ENCODE measurements around the gene DDX50. TPM values are rescaled to one million over a fixed set of nuclear protein-coding genes. Genes with fewer than 3 reads are reported as not detected.

The DDX50 gene
- total RNA-seq, 1 experiment from 2014 or later = 37.1 TPM

DNA sequence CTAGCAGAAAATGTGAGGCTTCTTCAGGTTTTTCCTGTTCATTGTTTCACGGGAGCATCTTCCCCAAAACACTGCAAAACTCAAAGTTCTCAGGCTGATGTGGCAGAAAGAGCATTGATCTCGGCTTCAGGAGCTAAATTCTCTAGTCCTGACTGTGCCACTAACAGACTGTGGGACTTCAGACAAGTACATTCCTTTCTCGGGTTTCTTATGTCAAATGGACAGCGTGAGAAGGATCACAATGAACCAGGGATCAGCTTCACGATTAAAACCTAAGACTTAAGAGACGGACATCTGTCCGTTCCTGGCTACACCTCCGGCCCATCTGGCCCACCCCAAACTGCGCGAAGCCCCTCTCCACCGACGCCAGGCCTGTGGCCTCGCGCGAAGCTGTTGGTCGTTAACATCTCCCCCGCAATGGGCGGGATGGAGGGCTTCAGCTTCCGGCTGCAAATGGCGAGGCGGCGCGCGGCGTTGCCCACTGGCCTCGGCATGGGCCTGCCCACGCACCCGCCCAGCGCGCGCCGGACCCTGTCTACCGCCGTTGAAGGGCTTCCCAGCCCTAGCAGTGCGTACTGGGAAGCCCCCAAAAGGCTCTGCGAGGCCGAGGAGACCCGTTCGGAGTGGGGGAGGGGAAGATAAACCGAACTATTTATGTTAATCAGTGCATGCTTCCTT, 549 bp upstream of the DDX50 start (continued):
- TF ChIP-seq, protein P1, sequence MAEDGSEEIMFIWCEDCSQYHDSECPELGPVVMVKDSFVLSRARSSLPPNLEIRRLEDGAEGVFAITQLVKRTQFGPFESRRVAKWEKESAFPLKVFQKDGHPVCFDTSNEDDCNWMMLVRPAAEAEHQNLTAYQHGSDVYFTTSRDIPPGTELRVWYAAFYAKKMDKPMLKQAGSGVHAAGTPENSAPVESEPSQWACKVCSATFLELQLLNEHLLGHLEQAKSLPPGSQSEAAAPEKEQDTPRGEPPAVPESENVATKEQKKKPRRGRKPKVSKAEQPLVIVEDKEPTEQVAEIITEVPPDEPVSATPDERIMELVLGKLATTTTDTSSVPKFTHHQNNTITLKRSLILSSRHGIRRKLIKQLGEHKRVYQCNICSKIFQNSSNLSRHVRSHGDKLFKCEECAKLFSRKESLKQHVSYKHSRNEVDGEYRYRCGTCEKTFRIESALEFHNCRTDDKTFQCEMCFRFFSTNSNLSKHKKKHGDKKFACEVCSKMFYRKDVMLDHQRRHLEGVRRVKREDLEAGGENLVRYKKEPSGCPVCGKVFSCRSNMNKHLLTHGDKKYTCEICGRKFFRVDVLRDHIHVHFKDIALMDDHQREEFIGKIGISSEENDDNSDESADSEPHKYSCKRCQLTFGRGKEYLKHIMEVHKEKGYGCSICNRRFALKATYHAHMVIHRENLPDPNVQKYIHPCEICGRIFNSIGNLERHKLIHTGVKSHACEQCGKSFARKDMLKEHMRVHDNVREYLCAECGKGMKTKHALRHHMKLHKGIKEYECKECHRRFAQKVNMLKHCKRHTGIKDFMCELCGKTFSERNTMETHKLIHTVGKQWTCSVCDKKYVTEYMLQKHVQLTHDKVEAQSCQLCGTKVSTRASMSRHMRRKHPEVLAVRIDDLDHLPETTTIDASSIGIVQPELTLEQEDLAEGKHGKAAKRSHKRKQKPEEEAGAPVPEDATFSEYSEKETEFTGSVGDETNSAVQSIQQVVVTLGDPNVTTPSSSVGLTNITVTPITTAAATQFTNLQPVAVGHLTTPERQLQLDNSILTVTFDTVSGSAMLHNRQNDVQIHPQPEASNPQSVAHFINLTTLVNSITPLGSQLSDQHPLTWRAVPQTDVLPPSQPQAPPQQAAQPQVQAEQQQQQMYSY (CRISPR knock-in tag; IDR thresholded peaks at IDR 0.05) = no peak; the same call in 1 of the 2 replicates
- no peak for TF ChIP-seq ZNF121 (CRISPR knock-in tag; IDR thresholded peaks at IDR 0.05)
- TF ChIP-seq, protein P2, sequence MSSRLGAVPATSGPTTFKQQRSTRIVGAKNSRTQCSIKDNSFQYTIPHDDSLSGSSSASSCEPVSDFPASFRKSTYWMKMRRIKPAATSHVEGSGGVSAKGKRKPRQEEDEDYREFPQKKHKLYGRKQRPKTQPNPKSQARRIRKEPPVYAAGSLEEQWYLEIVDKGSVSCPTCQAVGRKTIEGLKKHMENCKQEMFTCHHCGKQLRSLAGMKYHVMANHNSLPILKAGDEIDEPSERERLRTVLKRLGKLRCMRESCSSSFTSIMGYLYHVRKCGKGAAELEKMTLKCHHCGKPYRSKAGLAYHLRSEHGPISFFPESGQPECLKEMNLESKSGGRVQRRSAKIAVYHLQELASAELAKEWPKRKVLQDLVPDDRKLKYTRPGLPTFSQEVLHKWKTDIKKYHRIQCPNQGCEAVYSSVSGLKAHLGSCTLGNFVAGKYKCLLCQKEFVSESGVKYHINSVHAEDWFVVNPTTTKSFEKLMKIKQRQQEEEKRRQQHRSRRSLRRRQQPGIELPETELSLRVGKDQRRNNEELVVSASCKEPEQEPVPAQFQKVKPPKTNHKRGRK (CRISPR knock-in tag; IDR thresholded peaks at IDR 0.05; ENCODE audit: borderline replicate concordance) = no peak
- TF ChIP-seq ZNF317 (CRISPR knock-in tag; IDR thresholded peaks at IDR 0.05; ENCODE audit: borderline replicate concordance, low read depth) = no peak
- no peak for TF ChIP-seq OVOL2 (CRISPR knock-in tag; IDR thresholded peaks at IDR 0.05; ENCODE audit: borderline replicate concordance)
- TF ChIP-seq TEAD1 (CRISPR knock-in tag; IDR thresholded peaks at IDR 0.05) = peak; percentile 48; the same call in 1 of the 2 replicates
- TF ChIP-seq, protein P3, sequence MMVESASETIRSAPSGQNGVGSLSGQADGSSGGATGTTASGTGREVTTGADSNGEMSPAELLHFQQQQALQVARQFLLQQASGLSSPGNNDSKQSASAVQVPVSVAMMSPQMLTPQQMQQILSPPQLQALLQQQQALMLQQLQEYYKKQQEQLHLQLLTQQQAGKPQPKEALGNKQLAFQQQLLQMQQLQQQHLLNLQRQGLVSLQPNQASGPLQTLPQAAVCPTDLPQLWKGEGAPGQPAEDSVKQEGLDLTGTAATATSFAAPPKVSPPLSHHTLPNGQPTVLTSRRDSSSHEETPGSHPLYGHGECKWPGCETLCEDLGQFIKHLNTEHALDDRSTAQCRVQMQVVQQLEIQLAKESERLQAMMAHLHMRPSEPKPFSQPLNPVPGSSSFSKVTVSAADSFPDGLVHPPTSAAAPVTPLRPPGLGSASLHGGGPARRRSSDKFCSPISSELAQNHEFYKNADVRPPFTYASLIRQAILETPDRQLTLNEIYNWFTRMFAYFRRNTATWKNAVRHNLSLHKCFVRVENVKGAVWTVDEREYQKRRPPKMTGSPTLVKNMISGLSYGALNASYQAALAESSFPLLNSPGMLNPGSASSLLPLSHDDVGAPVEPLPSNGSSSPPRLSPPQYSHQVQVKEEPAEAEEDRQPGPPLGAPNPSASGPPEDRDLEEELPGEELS (CRISPR knock-in tag; IDR thresholded peaks at IDR 0.05) = 0 out of 2 replicates have a peak, but pooled peaks have one; percentile 78
- no peak for TF ChIP-seq NFATC4 (CRISPR knock-in tag; IDR thresholded peaks at IDR 0.05)
- peak; percentile 75; the same call in 1 of the 2 replicates for TF ChIP-seq TCF7 (CRISPR knock-in tag; IDR thresholded peaks at IDR 0.05; ENCODE audit: low read depth)
- TF ChIP-seq, protein P4, sequence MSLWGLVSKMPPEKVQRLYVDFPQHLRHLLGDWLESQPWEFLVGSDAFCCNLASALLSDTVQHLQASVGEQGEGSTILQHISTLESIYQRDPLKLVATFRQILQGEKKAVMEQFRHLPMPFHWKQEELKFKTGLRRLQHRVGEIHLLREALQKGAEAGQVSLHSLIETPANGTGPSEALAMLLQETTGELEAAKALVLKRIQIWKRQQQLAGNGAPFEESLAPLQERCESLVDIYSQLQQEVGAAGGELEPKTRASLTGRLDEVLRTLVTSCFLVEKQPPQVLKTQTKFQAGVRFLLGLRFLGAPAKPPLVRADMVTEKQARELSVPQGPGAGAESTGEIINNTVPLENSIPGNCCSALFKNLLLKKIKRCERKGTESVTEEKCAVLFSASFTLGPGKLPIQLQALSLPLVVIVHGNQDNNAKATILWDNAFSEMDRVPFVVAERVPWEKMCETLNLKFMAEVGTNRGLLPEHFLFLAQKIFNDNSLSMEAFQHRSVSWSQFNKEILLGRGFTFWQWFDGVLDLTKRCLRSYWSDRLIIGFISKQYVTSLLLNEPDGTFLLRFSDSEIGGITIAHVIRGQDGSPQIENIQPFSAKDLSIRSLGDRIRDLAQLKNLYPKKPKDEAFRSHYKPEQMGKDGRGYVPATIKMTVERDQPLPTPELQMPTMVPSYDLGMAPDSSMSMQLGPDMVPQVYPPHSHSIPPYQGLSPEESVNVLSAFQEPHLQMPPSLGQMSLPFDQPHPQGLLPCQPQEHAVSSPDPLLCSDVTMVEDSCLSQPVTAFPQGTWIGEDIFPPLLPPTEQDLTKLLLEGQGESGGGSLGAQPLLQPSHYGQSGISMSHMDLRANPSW (CRISPR knock-in tag; conservative IDR thresholded peaks at IDR 0.05; ENCODE audit: low read depth) = no peak
- TF ChIP-seq FOXK1 (CRISPR knock-in tag; IDR thresholded peaks at IDR 0.05) = peak; percentile 36; the same call in 1 of the 2 replicates
- 0 out of 2 replicates have a peak, but pooled peaks have one; percentile 47 for TF ChIP-seq CREM (CRISPR knock-in tag; IDR thresholded peaks at IDR 0.05)
- TF ChIP-seq, protein P5, sequence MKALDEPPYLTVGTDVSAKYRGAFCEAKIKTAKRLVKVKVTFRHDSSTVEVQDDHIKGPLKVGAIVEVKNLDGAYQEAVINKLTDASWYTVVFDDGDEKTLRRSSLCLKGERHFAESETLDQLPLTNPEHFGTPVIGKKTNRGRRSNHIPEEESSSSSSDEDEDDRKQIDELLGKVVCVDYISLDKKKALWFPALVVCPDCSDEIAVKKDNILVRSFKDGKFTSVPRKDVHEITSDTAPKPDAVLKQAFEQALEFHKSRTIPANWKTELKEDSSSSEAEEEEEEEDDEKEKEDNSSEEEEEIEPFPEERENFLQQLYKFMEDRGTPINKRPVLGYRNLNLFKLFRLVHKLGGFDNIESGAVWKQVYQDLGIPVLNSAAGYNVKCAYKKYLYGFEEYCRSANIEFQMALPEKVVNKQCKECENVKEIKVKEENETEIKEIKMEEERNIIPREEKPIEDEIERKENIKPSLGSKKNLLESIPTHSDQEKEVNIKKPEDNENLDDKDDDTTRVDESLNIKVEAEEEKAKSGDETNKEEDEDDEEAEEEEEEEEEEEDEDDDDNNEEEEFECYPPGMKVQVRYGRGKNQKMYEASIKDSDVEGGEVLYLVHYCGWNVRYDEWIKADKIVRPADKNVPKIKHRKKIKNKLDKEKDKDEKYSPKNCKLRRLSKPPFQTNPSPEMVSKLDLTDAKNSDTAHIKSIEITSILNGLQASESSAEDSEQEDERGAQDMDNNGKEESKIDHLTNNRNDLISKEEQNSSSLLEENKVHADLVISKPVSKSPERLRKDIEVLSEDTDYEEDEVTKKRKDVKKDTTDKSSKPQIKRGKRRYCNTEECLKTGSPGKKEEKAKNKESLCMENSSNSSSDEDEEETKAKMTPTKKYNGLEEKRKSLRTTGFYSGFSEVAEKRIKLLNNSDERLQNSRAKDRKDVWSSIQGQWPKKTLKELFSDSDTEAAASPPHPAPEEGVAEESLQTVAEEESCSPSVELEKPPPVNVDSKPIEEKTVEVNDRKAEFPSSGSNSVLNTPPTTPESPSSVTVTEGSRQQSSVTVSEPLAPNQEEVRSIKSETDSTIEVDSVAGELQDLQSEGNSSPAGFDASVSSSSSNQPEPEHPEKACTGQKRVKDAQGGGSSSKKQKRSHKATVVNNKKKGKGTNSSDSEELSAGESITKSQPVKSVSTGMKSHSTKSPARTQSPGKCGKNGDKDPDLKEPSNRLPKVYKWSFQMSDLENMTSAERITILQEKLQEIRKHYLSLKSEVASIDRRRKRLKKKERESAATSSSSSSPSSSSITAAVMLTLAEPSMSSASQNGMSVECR (CRISPR knock-in tag; IDR thresholded peaks at IDR 0.05; ENCODE audit: borderline replicate concordance) = peak; percentile 84; the same call in 1 of the 2 replicates
- TF ChIP-seq, protein P6, sequence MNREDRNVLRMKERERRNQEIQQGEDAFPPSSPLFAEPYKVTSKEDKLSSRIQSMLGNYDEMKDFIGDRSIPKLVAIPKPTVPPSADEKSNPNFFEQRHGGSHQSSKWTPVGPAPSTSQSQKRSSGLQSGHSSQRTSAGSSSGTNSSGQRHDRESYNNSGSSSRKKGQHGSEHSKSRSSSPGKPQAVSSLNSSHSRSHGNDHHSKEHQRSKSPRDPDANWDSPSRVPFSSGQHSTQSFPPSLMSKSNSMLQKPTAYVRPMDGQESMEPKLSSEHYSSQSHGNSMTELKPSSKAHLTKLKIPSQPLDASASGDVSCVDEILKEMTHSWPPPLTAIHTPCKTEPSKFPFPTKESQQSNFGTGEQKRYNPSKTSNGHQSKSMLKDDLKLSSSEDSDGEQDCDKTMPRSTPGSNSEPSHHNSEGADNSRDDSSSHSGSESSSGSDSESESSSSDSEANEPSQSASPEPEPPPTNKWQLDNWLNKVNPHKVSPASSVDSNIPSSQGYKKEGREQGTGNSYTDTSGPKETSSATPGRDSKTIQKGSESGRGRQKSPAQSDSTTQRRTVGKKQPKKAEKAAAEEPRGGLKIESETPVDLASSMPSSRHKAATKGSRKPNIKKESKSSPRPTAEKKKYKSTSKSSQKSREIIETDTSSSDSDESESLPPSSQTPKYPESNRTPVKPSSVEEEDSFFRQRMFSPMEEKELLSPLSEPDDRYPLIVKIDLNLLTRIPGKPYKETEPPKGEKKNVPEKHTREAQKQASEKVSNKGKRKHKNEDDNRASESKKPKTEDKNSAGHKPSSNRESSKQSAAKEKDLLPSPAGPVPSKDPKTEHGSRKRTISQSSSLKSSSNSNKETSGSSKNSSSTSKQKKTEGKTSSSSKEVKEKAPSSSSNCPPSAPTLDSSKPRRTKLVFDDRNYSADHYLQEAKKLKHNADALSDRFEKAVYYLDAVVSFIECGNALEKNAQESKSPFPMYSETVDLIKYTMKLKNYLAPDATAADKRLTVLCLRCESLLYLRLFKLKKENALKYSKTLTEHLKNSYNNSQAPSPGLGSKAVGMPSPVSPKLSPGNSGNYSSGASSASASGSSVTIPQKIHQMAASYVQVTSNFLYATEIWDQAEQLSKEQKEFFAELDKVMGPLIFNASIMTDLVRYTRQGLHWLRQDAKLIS (CRISPR knock-in tag; IDR thresholded peaks at IDR 0.05; ENCODE audit: borderline replicate concordance) = no peak
- TF ChIP-seq, protein P7, sequence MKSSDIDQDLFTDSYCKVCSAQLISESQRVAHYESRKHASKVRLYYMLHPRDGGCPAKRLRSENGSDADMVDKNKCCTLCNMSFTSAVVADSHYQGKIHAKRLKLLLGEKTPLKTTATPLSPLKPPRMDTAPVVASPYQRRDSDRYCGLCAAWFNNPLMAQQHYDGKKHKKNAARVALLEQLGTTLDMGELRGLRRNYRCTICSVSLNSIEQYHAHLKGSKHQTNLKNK (CRISPR knock-in tag; IDR thresholded peaks at IDR 0.05) = no peak
- TF ChIP-seq KAT7 (CRISPR knock-in tag; IDR thresholded peaks at IDR 0.05; ENCODE audit: borderline replicate concordance) = peak; percentile 66; the same call in 1 of the 2 replicates
- TF ChIP-seq TEAD4 (CRISPR knock-in tag; IDR thresholded peaks at IDR 0.05) = peak; percentile 79
- no peak for TF ChIP-seq RORB (CRISPR knock-in tag; IDR thresholded peaks at IDR 0.05)

Data from WTC11 (cell line).